Epithelial cell of esophagus (primary cell): ENCODE data around the gene MAPK9.
"Not testable (repeated sequence)": the region's sequence is repeated elsewhere in the genome, so short reads cannot be mapped to it uniquely, and the experiment has no call there.

Source experiments
- DNase-seq: peaks from one replicate; pipeline ENCODE4 v3.0.0; 2010; ENCODE audit warnings: low read depth
- H3K4me3 ChIP-seq: 2 replicates; pipeline ENCODE4 v1.5.1; 2011; ENCODE audit warnings: mild to moderate bottlenecking, low read length, control low read depth
- CTCF ChIP-seq: IDR thresholded peaks from 2 replicates; pipeline ENCODE4 v1.5.1; 2011; ENCODE audit warnings: low read depth, mild to moderate bottlenecking, low read length, control low read depth, inconsistent platforms; ENCODE audit not compliant: insufficient read depth; ENCODE audit errors: missing control alignments

MAPK9 gene

GRCh38 chr5:180213256-180213600 is 78.7 kb downstream of the MAPK9 start:
- H3K4me3 ChIP-seq, result no peak overlapping the region
- TF ChIP-seq CTCF, result no peak
- no peak for DNase-seq

GRCh38 chr5:180212363-180213255 is 79.3 kb downstream of the MAPK9 start:
- no peak overlapping the region for H3K4me3 ChIP-seq
- no peak for TF ChIP-seq CTCF
- DNase-seq, result no peak

- H3K4me3 ChIP-seq, result no peak overlapping the region
- no peak for DNase-seq
- TF ChIP-seq CTCF, result no peak
These were observed 80.2 kb downstream of the MAPK9 start for GRCh38 chr5:180211761-180212035.

GRCh38 chr5:180210961-180211760 is 80.7 kb downstream of the MAPK9 start:
- no peak for DNase-seq
- H3K4me3 ChIP-seq, result no peak overlapping the region
- TF ChIP-seq CTCF, result no peak

- not testable (repeated sequence) for H3K4me3 ChIP-seq, DNase-seq
These were observed 81.8 kb downstream of the MAPK9 start for GRCh38 chr5:180210077-180210476.

GRCh38 chr5:180209137-180209581 is 82.7 kb downstream of the MAPK9 start, which contains the start of gene RASGEF1C:
Gene RASGEF1C, minus strand, starts transcription at chr5:180209211. Its CDS starts 71,159 bp downstream, at chr5:180138052.
- peak; percentile 8 for TF ChIP-seq CTCF
- peak within 1 kb of the TSS; percentile 11 for H3K4me3 ChIP-seq
- peak; percentile 72 for DNase-seq

GRCh38 chr5:180208435-180209081 is 83.3 kb downstream of the MAPK9 start:
- H3K4me3 ChIP-seq, result peak overlapping the region; percentile 11
- no peak for DNase-seq
- TF ChIP-seq CTCF, result no peak
